HG03280 (cell line): ENCODE results near the gene FOXO6.

Source experiments
- ATAC-seq: cut with Tn5 transposase; IDR thresholded peaks from one replicate; pipeline ENCODE4 v1.9.1; 2021; ENCODE audit warnings: mild to moderate bottlenecking, moderate library complexity; ENCODE audit not compliant: unreplicated experiment

Gene FOXO6

DNA sequence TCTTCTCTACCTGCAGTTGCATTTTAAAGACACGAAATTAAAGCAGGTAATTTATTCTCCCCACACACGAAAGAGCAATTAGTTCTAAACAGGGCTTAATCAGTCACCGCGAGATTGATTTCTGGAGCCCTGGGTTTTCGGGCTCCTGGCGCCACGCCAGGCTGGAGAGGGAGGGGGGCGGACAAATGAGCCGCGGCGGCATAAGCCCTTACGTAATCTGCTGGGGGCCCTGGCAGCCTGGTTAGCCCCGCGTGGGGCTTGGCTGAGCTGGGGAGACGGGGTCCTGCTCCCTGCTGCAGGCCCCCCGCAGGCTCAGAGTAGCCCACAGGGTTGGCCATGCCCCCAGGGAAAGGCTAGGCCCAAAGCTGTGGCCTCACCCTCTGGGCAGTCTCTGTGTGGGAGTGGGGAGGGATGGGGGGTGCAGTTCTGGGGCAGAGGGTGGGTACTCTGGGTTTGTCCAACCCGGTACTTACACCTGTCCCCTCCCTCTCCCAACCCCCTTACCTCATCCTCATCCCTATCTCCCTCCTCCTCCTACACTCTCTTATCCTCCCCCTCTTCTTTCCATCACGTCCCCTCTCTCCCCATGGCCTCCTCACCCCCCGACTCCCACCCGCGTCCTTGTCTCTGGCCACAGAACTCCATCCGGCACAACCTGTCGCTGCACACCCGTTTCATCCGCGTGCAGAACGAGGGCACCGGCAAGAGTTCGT is 19.9 kb downstream of the FOXO6 start:
- ATAC-seq = no peak

DNA sequence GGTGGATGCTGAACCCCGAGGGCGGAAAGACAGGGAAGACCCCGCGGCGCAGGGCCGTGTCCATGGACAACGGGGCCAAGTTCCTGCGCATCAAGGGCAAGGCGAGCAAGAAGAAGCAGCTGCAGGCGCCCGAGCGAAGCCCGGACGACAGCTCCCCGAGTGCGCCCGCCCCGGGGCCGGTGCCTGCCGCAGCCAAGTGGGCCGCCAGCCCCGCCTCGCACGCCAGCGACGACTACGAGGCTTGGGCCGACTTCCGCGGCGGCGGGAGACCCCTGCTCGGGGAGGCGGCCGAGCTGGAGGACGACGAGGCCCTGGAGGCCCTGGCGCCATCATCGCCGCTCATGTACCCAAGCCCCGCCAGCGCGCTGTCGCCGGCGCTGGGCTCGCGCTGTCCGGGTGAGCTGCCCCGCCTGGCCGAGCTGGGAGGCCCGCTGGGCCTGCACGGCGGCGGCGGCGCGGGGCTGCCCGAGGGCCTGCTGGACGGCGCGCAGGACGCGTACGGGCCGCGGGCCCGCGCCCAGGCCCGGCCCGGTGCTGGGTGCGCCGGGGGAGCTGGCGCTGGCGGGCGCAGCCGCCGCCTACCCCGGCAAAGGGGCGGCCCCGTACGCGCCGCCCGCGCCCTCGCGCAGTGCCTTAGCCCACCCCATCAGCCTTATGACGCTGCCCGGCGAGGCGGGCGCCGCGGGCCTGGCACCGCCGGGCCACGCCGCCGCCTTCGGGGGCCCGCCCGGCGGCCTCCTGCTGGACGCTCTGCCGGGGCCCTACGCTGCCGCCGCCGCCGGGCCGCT is 20.7 kb downstream of the FOXO6 start:
- ATAC-seq = no peak

DNA sequence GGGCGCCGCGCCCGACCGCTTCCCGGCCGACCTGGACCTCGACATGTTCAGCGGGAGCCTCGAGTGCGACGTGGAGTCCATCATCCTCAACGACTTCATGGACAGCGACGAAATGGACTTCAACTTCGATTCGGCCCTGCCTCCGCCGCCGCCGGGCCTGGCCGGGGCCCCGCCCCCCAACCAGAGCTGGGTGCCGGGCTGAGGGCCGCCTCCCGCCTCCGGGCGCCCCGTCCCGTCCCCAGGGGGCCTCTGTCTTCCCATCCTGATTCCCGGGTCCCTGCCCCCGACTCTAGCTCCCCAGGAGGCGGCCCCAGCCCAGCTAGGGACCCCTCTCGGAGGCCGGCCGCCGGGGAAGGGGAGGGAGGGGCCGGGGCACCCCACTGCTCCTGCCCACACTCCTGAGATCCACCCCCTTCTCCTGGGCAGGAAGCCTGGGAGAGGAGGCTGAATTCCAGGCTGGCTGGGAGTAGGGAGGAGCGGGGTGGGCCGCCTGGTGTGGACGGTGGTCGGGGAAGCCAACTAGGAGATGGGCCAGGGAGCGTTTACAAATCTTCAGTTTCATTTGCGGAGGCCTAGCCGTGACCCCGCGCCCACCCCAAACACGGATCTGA is 21.4 kb downstream of the FOXO6 start:
- ATAC-seq = no peak

DNA sequence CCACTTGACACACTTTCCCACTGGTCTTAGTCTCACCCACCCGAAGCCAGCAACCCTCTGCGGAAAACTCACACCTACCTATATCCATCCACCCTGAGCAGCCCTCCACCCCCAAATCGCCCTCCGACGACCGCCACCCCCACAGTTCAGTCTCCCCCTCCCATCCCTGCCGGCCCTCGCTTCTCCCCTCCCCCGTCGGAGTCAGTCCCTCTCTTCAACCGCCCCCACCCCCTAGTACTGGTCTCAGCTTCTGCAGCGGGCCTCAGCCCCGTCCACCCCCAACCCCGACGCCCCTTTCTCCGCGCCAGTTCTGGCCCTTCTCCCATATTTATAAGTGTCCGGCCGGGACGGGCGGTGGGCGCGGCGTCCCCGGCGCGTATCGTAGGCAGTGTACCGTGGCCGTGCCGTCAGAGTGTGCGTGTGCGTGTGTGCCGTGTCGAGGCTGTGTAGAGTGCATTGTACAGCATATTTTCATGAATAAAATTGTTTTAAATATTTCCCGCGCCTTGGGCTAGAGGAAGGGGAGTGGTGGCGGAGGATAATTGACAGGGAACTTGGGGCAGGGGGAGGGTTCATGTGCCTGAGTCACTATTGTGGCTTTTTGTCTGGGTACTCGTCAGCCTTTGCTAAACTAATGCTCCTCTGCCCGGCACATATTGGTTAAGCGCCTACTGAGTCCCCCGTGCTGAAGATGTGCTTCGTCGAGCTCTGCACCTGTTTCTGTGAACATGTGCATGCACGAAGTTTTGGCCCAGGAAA is 22.0 kb downstream of the FOXO6 start:
- ATAC-seq = no peak

DNA sequence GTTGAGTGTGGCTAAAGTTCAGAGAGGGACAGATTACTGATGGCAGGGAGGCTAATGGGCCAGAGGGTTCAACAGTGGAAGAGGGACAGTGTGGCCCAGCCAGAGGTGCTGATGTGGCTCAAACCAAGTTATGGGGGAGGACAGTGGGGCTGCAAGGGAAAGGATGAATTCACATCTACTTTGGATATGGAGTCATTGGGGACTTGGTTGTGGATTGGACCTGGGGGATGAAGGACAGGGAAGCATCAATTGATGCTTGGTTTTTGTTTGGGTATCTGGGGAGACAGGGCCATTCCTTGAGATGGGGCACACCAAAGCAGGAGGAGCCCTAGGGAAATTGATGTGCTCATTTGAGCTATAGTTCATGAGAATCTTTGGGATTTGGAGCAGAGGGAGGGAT is 23.3 kb downstream of the FOXO6 start:
- ATAC-seq = no peak

DNA sequence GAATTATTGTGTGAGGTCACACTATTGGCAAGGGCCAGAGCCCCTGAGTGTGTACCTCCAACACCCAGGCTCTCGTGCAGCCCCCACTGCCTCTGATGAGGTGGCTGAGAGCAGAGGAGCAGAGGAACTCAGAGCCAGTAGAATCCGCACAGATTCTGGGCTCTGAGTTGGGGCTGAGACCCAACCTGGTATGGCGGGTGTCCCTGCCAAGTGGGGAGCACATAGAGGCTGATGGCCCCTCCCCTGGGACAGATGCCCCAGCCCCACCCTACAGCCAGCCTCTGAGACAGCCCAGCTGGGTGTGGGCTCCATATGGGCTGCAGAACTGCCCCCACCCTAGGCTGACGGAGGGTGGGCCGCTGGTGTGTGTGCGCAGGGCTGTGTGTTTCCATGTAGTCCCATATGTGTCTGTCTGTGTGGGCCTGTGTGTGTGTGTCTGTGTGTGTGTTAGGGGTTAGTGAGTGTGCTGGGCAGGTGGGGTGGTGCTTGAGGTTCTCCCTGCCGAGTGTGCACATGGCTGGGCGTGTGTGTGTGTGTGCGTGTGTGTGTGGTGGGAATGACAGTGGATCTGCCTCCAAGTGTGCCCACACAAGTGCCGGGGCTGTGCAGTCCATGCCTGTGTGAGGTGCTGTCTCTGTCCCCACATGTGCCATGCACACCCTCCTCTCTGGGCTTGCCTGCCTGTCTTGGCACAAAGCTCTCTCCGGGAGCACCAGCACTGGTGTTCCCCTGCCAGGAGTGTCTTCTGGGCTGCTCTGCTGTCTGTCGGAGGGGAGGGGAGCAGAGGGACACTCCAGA is 24.4 kb downstream of the FOXO6 start:
- no peak for ATAC-seq

DNA sequence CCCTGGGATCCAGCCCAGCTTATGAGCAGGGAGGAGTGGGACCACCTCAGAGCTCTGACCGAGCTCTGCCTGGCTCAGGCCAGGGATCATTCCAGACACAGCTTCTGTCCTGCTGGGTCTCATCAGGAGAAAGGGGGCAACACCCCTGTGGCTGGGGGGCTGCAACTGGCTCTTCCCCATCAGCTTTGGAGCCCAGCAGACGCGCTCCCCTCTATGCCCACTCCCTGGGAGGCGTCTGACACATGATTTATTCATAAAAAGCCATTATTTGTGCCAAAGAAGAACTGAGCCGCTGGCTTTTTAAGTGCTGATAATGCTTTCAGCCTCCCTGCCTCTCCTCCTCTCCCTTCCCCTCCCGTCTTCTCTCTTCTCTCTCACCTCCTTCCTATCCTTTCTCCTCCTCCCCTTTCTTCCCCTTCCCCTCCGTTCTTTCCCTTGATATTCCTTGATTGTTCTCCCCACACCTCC is 25.0 kb downstream of the FOXO6 start:
- no peak for ATAC-seq

DNA sequence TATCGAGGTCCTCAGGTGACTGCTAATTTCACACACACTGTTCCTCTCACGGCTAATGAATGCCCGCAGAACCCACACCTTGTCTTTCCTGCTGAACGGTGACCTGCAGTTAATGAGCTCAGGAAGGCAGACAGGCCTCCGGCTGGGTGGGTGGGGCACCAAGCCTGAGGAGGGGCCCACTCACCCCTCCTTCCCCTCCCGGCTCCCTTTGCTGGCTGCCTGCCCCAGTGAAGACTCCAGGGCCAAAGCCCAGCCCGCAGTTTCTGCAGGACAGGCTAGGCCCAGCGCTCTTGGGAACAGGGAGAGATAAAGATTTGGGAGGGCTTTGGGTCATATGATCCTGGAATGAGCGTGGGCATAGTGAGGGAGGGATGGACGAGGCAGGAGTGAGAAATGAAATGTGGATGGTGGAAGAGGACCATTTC is 26.4 kb downstream of the FOXO6 start:
- no peak for ATAC-seq

DNA sequence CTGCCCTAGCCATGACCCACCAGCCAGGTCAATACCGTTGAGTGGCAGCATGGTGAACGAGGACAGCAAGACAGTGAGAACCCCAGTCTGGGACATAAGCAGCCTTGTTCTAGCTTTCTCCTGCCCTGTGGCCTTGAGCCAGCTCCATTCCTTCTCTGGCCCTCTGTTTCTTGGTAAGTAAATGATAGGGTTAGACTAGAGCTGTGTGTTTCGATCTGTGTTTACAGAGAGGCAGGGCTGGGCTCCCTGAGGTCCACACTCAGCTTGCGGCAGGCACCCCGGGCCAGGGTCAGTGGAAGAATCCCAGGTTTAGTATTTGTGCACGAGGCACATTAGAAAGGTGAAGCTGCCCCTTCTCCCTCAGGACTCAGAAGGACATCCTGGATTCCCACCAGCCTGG is 27.3 kb downstream of the FOXO6 start:
- no peak for ATAC-seq

DNA sequence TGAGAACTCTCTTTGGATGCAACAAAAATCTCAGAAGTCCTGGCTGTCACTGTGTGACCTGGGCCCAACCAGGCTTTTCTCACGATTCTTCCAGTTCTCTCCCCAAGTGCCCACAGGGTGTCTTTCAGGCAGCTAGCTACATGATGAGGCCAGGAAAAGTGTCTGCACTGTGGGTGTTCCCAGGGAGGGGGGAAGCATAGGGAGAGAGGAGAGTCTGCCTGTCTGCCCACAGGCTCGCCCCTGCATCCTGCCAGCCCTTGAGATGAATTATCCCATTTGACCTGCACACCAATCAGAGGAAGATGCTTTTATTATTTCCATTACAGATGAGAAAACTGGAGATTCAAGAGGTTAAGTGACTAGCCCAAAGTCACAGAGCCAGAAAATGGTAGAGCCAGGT is 27.8 kb downstream of the FOXO6 start:
- no peak for ATAC-seq

DNA sequence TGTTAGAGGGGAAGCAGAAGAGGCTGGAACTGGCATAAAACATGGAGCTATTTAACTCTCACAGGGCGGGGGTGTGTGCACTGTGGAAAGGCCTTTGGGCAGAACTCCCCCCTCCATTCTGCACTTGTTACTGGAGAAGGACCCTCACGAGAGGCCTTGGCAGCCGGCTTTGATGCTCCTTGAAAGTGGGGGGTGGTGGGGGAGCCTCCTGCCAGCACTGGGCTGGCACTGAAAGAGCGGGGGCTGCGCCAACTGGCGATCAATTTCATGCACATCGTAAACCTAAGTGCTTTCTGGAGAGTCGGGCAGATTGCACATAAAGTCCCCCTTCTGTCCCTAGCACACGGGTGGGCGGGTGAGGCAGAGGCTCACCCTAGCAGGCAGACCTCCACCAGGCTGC is 28.9 kb downstream of the FOXO6 start:
- no peak for ATAC-seq

DNA sequence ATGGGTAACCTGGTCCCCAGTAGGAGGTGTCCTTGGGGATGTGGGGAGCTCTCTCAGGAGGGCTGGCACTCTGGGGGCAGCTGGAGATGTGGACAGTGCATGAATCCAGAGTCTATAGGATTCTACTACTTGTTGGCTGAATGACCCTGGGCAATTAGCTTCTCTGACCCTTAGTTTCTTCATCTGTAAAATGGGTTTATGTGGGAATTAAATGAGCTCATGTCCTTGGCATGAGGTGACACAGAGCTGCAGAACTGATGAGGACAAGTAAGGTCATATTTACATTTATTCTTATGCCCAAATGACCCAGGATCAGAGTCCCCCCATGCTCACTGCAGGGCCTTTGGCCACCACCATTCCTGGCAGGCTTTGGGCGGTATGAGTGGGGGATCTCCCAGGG is 29.3 kb downstream of the FOXO6 start:
- no peak for ATAC-seq

DNA sequence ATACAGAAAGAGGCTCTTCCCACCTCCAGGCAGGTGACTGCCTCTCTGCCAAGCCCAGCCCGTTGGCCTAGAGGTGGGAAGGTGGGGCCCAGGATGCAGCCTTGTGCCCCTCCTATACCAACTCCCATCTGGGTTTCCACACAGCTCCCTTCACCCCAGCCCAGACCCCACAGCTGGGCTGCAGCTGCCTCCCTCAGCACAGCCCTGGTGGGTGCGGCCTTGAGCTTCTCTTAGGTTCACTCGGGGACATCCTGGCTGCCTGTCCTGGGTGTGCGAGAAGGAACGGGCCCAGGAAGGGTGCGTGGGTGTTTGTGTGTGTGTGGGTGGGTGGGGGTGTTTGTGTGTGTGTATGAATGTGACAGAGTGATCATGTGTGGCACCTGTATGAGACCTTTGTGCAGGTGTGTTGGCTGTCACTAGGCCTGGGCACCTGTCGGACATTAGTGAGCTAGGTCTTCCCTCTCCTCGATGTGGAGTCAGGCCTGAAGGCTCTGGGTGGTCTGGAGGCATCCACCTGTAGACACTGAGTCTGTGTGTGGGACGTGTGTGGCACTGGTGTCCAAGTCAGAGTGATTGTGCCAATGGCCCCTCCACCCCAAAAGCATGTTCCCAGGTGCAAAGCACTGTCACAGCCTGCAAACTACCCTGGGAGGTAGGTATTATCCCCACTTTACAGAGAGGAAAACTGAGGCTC is 30.7 kb downstream of the FOXO6 start:
- ATAC-seq = no peak

DNA sequence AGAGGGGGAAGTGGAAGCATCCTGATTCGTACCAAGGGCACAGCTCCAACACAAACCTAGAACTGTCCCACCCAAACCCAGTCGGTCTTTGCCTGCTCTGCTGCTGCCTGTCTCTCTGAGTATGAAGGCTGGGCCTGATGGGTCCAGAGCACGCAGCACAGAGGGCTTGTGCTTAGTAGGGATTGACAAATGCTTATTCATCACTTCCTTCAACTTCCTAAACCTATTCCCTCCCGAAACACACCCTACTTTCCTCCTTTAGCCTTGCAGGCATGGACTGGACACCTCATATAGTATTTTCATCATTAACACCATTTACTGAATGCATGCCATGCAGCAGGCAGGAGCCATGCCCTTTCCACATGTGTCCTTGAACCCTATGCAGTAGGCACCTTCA is 31.3 kb downstream of the FOXO6 start:
- ATAC-seq = no peak

DNA sequence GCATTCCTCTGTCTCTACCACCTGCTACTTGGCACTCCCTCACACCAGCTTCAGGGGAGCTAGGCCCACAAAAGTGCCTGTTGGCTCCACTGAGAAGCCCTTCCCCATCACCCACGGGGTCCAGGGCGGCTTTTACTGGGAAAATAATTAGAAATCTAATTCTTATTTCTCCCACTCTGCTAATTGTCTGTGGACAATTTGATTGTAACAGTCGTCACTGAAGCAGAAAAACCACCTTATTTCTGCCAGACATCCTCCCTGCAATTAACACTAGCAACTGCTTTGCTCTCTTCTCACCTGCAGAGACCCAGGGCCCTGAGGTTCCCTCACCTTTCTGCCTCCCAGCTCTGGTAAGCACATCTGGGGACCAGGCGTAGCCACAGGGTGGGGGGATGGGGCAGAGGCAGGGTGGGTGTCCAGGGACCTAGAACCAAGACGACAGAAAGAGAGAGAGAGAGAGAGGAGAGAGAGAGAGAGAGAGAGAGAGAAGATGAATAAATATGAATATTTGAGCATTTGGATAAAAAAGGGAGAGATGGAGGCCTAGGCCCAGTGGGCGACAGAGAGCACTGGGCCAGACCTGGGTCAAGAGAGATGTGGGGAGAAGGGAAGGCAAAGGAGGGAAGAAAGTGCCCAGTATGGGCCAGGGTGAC is 32.6 kb downstream of the FOXO6 start:
- no peak for ATAC-seq

DNA sequence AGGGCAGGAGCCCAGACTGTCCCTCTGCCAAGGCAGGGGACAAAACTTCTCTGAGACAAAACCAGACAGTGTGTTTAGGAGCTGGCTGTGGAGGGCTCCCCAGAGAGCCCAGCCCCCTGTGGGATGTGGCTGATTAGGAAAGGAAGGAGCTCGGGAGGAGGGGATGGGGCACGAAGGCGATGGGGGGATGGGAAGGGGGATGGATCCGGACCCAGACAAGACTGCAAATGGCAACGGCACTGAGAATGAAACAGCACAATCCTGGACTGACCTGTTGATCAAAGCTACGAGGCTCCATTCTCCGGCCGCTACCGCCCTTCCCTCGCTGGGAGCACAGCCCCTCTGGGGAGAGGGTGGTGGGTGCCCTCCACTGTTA is 33.1 kb downstream of the FOXO6 start:
- no peak for ATAC-seq

DNA sequence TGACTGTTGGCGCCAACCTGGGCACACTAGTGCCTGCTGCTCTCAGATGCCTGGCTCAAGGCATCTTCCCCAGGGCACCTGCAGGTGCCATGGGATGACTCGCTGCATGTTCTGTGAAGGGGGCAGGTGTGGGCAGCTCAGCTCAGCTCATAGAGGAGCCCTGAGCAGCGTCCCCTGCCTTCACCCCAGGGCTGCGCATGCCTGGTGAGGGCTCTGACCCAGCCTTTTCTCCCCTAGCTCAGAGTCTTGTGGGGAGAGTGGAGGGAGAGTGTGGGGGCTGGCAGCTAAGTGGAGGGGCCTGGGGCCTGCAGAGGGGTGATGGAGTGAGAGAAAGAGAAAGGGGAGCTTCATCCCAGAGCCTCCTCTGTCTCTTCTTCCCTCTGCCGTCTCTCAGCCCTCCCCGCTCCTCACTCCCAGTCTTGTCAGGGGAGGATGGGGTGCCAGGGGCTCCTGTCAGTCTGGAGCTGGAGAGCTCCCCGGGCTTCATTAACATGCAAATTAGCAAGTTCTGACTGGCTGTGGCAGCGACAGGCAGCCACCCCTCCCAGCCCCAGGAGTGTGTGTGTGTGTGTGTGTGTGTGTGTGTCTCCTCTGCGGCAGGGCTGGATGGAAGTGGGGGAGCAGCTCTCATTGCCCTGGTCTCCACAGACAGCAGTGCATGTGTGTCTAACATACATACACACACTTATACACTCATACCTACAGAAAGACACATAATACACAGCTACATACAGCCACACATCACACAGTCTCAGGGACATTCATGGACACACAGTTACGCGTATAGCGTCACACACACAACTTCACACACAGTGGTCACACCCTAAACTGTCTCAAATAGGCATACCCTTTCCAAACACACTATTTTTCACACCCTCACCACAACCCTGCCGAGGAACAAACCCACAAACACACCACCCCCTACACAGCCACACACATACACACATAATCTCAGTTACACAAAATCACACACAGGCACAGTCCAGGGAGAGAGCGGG is 34.0 kb downstream of the FOXO6 start:
- ATAC-seq = no peak

DNA sequence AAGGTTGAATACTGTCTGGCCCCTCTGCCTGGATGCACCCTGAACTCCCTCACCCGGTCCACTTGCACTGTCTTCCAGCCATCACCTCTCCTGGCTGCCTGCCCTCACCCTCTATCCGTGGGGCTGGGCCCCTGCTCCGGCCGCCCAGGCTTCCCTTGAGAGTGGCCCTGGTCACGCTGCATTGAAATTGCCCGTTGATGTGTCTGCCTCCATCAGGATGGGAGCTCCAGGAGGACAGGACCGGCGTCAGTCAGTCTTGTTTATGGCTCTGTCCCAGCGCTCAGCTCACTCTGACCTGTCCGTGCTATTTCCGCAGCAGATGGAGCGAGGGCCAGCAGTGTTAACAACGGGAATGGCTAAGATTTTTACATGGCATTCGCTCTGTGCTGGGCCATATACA is 34.9 kb downstream of the FOXO6 start:
- no peak for ATAC-seq
